ENCODE measurements around the gene CLEC10A. TPM values are rescaled to one million over a fixed set of nuclear protein-coding genes. Genes with fewer than 3 reads are reported as not detected.
A peak's percentile ranks its signal among the peaks of the same experiment; 100 is the strongest.

CLEC10A gene
- total RNA-seq, 2 experiments from 2014 or later, result not detected

GRCh38 chr17:7042501-7043181 lies 37.4 kb downstream of the CLEC10A start:
- Mint-ChIP-seq H3K4me1 (peaks cover 29% of the 10 kb centered on the region), H3K36me3 (no peaks in the 10 kb centered on the region), H3K4me3 (peak overlapping the region; percentile 79), H3K27ac (peak overlapping the region; percentile 84), H3K9me3 (no peaks in the 10 kb centered on the region), H3K27me3 (no peaks in the 10 kb centered on the region)
- peak; percentile 70 for DNase-seq

DNA sequence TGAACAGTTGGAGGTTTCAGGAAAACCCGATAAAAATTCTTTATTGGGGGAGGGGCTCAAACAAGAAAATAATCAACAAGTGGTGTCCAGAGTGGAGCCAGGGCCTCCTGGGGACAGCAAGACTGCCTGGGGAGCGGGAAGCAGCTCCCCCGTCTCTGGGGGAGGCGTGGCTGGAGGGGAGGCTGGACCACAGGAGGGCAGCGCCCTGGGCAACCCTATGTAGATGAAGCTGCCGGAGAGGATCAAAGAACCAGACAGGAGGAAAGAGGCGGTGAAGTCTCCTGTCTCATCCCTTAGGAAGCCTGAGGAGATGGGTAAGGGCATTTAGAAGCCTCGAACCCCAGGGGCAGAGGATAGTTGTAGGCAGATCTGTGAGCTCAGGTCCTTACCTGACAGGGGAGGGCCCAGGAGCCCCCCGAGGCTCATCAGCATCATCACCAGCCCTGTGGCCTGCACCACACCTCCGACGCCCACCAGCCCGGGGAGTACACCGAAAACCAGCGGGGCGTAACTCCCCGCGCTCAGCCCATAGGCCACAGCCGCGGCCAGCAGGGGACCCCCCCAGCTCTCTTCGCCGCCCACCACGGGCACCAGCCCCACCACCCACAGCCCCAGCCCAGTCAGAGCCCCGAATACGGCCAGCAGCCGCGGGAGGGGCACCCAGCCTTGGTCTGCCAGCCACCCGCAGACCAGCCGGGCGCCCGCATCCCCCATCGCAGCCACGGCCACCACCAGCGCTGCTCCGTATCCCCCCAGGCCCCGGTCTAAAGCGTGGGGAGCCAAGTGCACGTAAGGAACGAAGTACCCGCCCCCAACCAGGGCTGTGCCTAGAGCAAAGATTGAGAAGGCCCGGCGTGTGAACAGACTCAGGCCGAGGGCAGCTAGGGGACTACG lies 38.2 kb downstream of the CLEC10A start:
- H3K27me3 Mint-ChIP-seq, result no peaks in the 10 kb centered on the region
- H3K4me1 Mint-ChIP-seq, result peaks cover 25% of the 10 kb centered on the region
- peak; percentile 67 for DNase-seq
- peak overlapping the region; percentile 79 for H3K4me3 Mint-ChIP-seq
- H3K9me3 Mint-ChIP-seq, result no peaks in the 10 kb centered on the region
- peak overlapping the region; percentile 84 for H3K27ac Mint-ChIP-seq
- H3K36me3 Mint-ChIP-seq, result no peaks in the 10 kb centered on the region

- Mint-ChIP-seq H3K4me1 (peaks cover 24% of the 10 kb centered on the region), H3K36me3 (no peaks in the 10 kb centered on the region), H3K4me3 (no peak overlapping the region), H3K27me3 (no peaks in the 10 kb centered on the region), H3K27ac (peak overlapping the region; percentile 14), H3K9me3 (no peaks in the 10 kb centered on the region)
- DNase-seq, result no peak
These were observed 40.2 kb downstream of the CLEC10A start for GRCh38 chr17:7039832-7040231.

DNA sequence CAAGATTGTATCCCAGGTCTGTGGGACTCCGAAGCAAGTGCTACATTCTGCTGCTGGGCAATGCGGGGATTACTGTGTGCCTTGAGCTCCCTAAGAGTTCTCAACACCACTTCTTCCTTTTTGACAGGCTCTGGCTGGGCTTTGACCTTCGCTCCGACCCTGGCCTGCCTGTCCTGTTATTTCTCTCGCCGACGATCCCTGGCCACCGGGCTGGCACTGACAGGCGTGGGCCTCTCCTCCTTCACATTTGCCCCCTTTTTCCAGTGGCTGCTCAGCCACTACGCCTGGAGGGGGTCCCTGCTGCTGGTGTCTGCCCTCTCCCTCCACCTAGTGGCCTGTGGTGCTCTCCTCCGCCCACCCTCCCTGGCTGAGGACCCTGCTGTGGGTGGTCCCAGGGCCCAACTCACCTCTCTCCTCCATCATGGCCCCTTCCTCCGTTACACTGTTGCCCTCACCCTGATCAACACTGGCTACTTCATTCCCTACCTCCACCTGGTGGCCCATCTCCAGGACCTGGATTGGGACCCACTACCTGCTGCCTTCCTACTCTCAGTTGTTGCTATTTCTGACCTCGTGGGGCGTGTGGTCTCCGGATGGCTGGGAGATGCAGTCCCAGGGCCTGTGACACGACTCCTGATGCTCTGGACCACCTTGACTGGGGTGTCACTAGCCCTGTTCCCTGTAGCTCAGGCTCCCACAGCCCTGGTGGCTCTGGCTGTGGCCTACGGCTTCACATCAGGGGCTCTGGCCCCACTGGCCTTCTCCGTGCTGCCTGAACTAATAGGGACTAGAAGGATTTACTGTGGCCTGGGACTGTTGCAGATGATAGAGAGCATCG lies 41.8 kb downstream of the CLEC10A start:
- Mint-ChIP-seq H3K4me1 (peaks cover 34% of the 10 kb centered on the region), H3K36me3 (peaks cover 3% of the 10 kb centered on the region), H3K27ac (no peak overlapping the region), H3K9me3 (no peaks in the 10 kb centered on the region), H3K4me3 (peak overlapping the region; percentile 3), H3K27me3 (no peaks in the 10 kb centered on the region)
- no peak for DNase-seq

GRCh38 chr17:7035591-7036368 lies 44.3 kb downstream of the CLEC10A start, which contains the start of gene SLC16A13:
Gene SLC16A13 (plus strand): TSS chr17:7036015. CDS start chr17:7036383, 368 bp downstream.
- H3K27me3 Mint-ChIP-seq, result no peaks in the 10 kb centered on the region
- peak; percentile 98 for DNase-seq
- peaks cover 1% of the 10 kb centered on the region for H3K9me3 Mint-ChIP-seq
- peak within 1 kb of the TSS; percentile 93 for H3K4me3 Mint-ChIP-seq
- peaks cover 5% of the 10 kb centered on the region for H3K36me3 Mint-ChIP-seq
- peak within 1 kb of the TSS; percentile 98 for H3K27ac Mint-ChIP-seq
- H3K4me1 Mint-ChIP-seq, result peaks cover 37% of the 10 kb centered on the region

DNA sequence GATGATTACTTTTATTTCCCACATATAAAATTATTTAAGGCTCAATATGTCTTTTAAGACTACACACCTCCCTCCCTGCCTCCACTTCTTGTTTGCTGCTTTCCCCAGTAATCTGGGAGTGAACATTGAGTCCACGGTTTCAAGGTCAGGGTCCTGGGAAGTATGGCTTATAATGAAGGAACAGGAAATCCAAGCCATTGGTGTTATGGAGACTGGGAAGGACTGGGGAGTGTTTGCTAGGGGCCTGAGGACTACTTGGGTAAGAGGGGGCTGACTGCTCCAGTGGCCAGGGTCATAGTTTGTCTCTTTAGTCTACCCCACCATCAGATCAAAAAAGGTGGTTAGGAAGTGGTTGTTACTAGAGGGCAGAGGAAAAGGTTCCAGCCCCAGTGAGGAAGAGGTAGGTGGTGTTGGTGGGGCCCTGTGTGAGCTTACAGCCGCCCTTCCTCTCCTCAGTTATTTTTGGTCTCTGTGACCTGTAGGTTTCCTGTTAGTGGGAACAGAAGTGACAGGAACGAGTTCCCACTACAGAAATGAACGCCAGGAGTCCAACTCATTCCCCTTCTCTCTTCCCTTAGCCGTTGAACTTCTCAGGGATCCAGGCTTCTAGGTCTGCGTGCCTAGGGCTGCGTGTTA lies 45.0 kb downstream of the CLEC10A start:
- H3K27ac Mint-ChIP-seq, result peak overlapping the region; percentile 98
- peaks cover 44% of the 10 kb centered on the region for H3K4me1 Mint-ChIP-seq

GRCh38 chr17:7029659-7030058 lies 50.4 kb downstream of the CLEC10A start:
- Mint-ChIP-seq H3K27me3 (no peaks in the 10 kb centered on the region), H3K27ac (peak overlapping the region; percentile 81), H3K4me3 (peak overlapping the region; percentile 71), H3K4me1 (peaks cover 43% of the 10 kb centered on the region), H3K9me3 (peaks cover 3% of the 10 kb centered on the region), H3K36me3 (peaks cover 10% of the 10 kb centered on the region)
- DNase-seq, result peak; percentile 54

More for the DNA sequence above, 45.0 kb downstream of the CLEC10A start:
- Mint-ChIP-seq H3K36me3 (peaks cover 7% of the 10 kb centered on the region), H3K27me3 (no peaks in the 10 kb centered on the region), H3K9me3 (peaks cover 3% of the 10 kb centered on the region), H3K4me3 (peak overlapping the region; percentile 93)
- DNase-seq, result peak; percentile 57

- H3K36me3 Mint-ChIP-seq, result peaks cover 7% of the 10 kb centered on the region
These were observed 51.0 kb downstream of the CLEC10A start for GRCh38 chr17:7029096-7029495.

DNA sequence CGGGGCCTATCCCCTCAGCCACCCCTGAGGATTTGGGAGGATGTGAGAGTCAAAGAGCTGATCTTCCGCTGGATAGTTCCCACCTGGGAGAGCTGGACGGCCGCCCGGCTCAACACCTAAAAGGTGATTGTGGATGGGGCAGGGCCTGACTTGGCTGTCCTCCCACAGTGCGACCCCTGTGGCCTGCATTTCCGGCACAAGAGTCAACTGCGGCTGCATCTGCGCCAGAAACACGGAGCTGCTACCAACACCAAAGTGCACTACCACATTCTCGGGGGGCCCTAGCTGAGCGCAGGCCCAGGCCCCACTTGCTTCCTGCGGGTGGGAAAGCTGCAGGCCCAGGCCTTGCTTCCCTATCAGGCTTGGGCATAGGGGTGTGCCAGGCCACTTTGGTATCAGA lies 52.7 kb downstream of the CLEC10A start:
- H3K4me1 Mint-ChIP-seq, result peaks cover 41% of the 10 kb centered on the region

More at GRCh38 chr17:7029096-7029495, 51.0 kb downstream of the CLEC10A start:
- Mint-ChIP-seq H3K27ac (peak overlapping the region; percentile 81), H3K27me3 (no peaks in the 10 kb centered on the region), H3K4me1 (peaks cover 40% of the 10 kb centered on the region), H3K4me3 (no peak overlapping the region), H3K9me3 (peaks cover 3% of the 10 kb centered on the region)
- DNase-seq, result no peak

DNA sequence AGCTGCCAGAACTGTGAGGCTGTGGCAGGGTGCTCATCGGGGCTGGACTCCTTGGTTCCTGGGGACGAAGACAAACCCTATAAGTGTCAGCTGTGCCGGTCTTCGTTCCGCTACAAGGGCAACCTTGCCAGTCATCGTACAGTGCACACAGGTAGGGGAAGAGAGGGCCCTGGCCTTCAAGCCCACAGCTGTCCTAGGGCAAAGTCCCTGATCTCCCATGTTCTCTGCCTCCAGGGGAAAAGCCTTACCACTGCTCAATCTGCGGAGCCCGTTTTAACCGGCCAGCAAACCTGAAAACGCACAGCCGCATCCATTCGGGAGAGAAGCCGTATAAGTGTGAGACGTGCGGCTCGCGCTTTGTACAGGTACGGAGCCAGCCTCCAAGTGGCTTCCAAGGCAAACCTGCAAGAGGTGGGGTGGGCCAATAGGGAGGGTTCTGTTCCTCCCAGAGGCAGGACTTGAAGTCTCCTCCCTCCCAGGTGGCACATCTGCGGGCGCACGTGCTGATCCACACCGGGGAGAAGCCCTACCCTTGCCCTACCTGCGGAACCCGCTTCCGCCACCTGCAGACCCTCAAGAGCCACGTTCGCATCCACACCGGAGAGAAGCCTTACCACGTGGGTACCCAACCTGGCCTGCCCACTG lies 53.5 kb downstream of the CLEC10A start:
- Mint-ChIP-seq H3K36me3 (peaks cover 8% of the 10 kb centered on the region), H3K4me1 (peaks cover 38% of the 10 kb centered on the region), H3K4me3 (no peak overlapping the region), H3K9me3 (peaks cover 3% of the 10 kb centered on the region), H3K27me3 (peaks cover 12% of the 10 kb centered on the region), H3K27ac (no peak overlapping the region)
- no peak for DNase-seq

More for the DNA sequence above, 52.7 kb downstream of the CLEC10A start:
- Mint-ChIP-seq H3K27ac (no peak overlapping the region), H3K27me3 (peaks cover 12% of the 10 kb centered on the region), H3K4me3 (no peak overlapping the region), H3K9me3 (peaks cover 3% of the 10 kb centered on the region), H3K36me3 (peaks cover 8% of the 10 kb centered on the region)
- no peak for DNase-seq

GRCh38 chr17:7025245-7025644 lies 54.8 kb downstream of the CLEC10A start:
- Mint-ChIP-seq H3K4me1 (peaks cover 44% of the 10 kb centered on the region), H3K4me3 (no peak overlapping the region), H3K27me3 (peaks cover 12% of the 10 kb centered on the region), H3K27ac (no peak overlapping the region), H3K9me3 (no peaks in the 10 kb centered on the region), H3K36me3 (peaks cover 4% of the 10 kb centered on the region)
- DNase-seq, result no peak
